PFSK-1 (cell line): Measurements from ENCODE around the gene B3GNT9.
A peak's percentile ranks its signal among the peaks of the same experiment; 100 is the strongest.

Experiments
- FOXP2 ChIP-seq: optimal IDR thresholded peaks from 2 replicates; pipeline ENCODE3; 2011; ENCODE audit warnings: borderline replicate concordance, control low read depth, inconsistent platforms; ENCODE audit not compliant: insufficient read depth; ENCODE audit errors: extremely low read length, extremely low read depth
- POLR2AphosphoS5 ChIP-seq: IDR thresholded peaks from 2 replicates; pipeline ENCODE4 v1.6.1; 2012; ENCODE audit warnings: low read depth, mild to moderate bottlenecking, control low read depth, low read length, moderate library complexity
- REST ChIP-seq, 2 experiments: IDR thresholded peaks; 2 replicates each; pipeline versions ENCODE4 v1.6.1 to v1.8.0; 2011 to 2012; ENCODE audit warnings: low read depth in 2 of 2, low read length in 2 of 2, control low read depth in 1 of 2, inconsistent platforms in 1 of 2, mild to moderate bottlenecking in 1 of 2, moderate library complexity in 1 of 2; ENCODE audit not compliant: insufficient read depth in 1 of 2
- SIN3A ChIP-seq: IDR thresholded peaks from 2 replicates; pipeline ENCODE4 v1.6.1; 2012; ENCODE audit warnings: mild to moderate bottlenecking, low read length, moderate library complexity, borderline replicate concordance; ENCODE audit not compliant: insufficient read depth
- TAF1 ChIP-seq: IDR thresholded peaks from 2 replicates; pipeline ENCODE4 v1.6.1; 2012; ENCODE audit warnings: low read length, control low read depth, borderline replicate concordance; ENCODE audit not compliant: insufficient read depth

The B3GNT9 gene

DNA sequence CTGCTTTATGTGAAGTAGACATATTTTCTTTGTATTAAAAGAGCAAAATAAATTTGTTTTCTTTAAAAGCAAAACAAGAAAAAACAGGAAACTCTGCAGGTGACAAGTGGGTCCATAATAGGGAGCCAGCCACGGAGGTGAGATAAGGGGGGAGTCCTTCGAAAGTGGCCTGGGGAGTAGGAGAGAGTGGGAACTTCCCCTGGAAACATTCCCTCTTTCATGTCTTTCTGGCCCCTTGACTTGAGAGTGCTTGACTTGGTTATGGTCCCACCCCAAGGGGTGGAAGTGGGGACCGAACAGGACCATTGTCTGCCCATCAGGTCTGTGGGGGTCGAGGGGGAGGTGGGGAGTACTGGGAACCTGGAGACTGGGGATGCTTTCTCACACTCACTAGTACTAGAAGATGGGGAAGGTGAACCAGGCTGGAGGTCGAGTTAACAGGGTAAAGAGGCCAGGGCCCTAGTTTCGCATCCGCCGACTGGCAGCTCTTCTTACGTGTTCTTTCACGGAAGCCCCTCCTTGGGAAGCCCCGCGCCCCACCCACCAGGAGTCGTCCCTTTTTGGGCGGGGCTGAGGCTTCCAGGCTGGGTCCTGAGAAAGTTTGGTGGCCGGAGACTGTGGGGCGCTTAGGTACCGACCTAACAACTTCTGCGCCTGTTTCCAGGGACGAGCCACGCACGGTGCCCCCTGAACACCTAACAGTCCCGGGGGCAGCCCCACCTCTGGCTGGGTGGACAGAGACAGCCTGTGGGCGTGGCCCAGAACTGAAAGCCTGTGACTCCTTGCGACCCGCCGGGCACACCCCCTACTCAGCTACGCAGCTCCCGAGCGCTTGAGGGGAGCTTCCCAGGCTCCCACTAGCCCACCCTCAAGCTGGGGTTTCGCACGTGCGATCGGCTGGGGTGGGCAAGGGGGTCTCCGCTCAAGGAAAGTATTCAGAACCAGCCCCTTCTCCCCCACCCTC, 8.1 kb upstream of the B3GNT9 start:
- TF ChIP-seq POLR2AphosphoS5 (no peak), REST (IDR thresholded peaks at IDR 0.05; ENCODE audit: insufficient read depth in 1 of 2, low read depth in 2 of 2, low read length in 2 of 2) (0 out of 4 replicates have a peak, but pooled peaks of 1 of the 2 experiments have one; percentile 7), SIN3A (peak; percentile 14; the same call in 1 of the 2 replicates), TAF1 (no peak), FOXP2 (no peak)

DNA sequence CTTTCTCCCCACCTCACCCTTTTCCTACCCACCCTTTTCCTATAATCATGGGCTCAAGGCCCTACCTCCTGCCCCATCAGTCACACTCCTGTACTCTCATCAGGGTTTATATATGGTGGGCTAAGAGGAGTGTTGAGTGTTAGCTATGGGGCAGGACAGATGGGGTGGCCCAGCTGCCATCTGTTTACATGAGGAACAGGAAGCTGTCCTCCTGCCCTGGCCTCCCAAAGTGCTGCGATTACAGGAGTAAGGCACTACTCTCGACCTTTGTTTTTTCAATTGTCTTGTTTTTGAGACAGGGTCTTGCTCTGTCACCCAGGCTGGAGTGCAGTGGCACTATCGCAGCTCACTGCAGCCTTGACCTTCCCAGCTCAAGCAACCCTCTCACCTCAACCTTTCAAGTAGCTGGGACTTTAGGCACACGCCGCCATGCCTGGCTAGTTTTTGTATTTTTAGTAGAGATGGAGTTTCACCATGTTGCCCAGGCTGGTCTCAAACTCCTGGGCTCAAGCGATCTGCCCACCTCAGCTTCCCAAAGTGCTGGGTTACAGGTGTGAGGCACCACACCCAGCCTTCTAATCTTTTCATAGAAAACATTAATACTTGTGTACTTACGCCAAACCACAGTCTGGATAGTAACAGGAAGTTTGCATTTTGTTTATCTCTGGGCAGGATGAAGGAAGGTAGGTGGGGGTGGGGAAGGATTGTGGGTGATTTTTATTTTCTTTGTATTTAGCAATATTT, 7.3 kb upstream of the B3GNT9 start:
- no peak for TF ChIP-seq REST (IDR thresholded peaks at IDR 0.05; ENCODE audit: insufficient read depth in 1 of 2, low read depth in 2 of 2, low read length in 2 of 2)
- no peak for TF ChIP-seq FOXP2
- TF ChIP-seq POLR2AphosphoS5, result no peak
- no peak for TF ChIP-seq TAF1
- no peak for TF ChIP-seq SIN3A

- no peak for TF ChIP-seq REST (IDR thresholded peaks at IDR 0.05; ENCODE audit: insufficient read depth in 1 of 2, low read depth in 2 of 2, low read length in 2 of 2)
- no peak for TF ChIP-seq POLR2AphosphoS5
- TF ChIP-seq SIN3A, result no peak
- TF ChIP-seq TAF1, result no peak
- TF ChIP-seq FOXP2, result no peak
Measured at GRCh38 chr16:67157106-67157748, 6.4 kb upstream of the B3GNT9 start.

GRCh38 chr16:67156143-67156844, 5.5 kb upstream of the B3GNT9 start:
- TF ChIP-seq POLR2AphosphoS5 (no peak), SIN3A (no peak), FOXP2 (no peak), TAF1 (no peak), REST (IDR thresholded peaks at IDR 0.05; ENCODE audit: insufficient read depth in 1 of 2, low read depth in 2 of 2, low read length in 2 of 2) (no peak)
